GM18511 (cell line): ENCODE measurements around the gene MRPL9.

Experiments
- ATAC-seq: cut with Tn5 transposase; IDR thresholded peaks from one replicate; pipeline ENCODE4 v1.9.1; 2021; ENCODE audit warnings: mild to moderate bottlenecking, moderate library complexity; ENCODE audit not compliant: unreplicated experiment

Gene MRPL9

GRCh38 chr1:151713874-151714273 lies 49.4 kb downstream of the MRPL9 start:
- ATAC-seq, result no peak

- no peak for ATAC-seq
Observed at GRCh38 chr1:151713044-151713443, 50.3 kb downstream of the MRPL9 start.

GRCh38 chr1:151711951-151712350 lies 51.3 kb downstream of the MRPL9 start:
- ATAC-seq, result no peak

GRCh38 chr1:151711044-151711800 lies 52.1 kb downstream of the MRPL9 start:
- no peak for ATAC-seq

GRCh38 chr1:151710187-151710840 lies 53.0 kb downstream of the MRPL9 start:
- no peak for ATAC-seq
